GM23338 (cell line): ENCODE measurements around the gene CMSS1.

ENCODE experiments used
- EZH2 ChIP-seq: fragments of 200-600 bp; sonication (generic); IDR thresholded peaks from one replicate; pipeline ENCODE4 v1.8.0; 2017; ENCODE audit warnings: antibody characterized with exemption, mild to moderate bottlenecking, low read depth; ENCODE audit not compliant: unreplicated experiment
- EZH2phosphoT487 ChIP-seq: fragments of 200-600 bp; sonication (generic); IDR thresholded peaks from one replicate; pipeline ENCODE4 v1.8.1; 2018; ENCODE audit warnings: antibody characterized with exemption; ENCODE audit not compliant: unreplicated experiment
- POLR2AphosphoS5 ChIP-seq: IDR thresholded peaks from 2 replicates; pipeline ENCODE4 v1.6.1; 2016; ENCODE audit warnings: antibody characterized with exemption, low read depth
- REST ChIP-seq: IDR thresholded peaks from one replicate; pipeline ENCODE4 v1.6.1; 2018; ENCODE audit warnings: antibody characterized with exemption; ENCODE audit not compliant: unreplicated experiment
- STAT1 ChIP-seq: IDR thresholded peaks from one replicate; pipeline ENCODE4 v1.6.1; 2016; ENCODE audit warnings: antibody characterized with exemption; ENCODE audit not compliant: unreplicated experiment
- TF ChIP-seq, protein P1 (sequence below), 2 experiments: fragments of 200-600 bp in 1 of 2; sonication (generic) in 1 of 2; conservative IDR thresholded peaks; 2 replicates each; pipeline versions ENCODE4 v1.5.1 to v1.6.1; 2016 to 2017; ENCODE audit warnings: antibody characterized with exemption in 2 of 2, low read depth in 2 of 2, mild to moderate bottlenecking in 2 of 2, moderate library complexity in 1 of 2

DNA sequence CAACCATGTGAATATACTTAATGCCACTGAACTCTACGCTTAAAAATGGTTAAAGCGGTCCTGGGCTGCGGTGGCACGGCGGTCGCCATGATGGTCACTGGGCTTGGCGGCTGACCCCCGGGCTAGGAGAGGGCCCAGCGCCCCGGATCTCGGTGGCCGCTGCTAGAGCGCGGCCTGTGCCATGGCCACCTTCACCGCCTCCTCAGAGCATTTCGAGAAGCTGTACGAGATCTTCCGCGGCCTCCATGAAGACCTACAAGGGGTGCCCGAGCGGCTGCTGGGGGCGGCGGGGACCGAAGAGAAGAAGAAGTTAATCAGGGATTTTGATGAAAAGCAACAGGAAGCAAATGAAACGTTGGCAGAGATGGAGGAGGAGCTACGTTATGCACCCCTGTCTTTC is 407.5 kb downstream of the CMSS1 start:
- TF ChIP-seq, protein P1, sequence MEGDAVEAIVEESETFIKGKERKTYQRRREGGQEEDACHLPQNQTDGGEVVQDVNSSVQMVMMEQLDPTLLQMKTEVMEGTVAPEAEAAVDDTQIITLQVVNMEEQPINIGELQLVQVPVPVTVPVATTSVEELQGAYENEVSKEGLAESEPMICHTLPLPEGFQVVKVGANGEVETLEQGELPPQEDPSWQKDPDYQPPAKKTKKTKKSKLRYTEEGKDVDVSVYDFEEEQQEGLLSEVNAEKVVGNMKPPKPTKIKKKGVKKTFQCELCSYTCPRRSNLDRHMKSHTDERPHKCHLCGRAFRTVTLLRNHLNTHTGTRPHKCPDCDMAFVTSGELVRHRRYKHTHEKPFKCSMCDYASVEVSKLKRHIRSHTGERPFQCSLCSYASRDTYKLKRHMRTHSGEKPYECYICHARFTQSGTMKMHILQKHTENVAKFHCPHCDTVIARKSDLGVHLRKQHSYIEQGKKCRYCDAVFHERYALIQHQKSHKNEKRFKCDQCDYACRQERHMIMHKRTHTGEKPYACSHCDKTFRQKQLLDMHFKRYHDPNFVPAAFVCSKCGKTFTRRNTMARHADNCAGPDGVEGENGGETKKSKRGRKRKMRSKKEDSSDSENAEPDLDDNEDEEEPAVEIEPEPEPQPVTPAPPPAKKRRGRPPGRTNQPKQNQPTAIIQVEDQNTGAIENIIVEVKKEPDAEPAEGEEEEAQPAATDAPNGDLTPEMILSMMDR (conservative IDR thresholded peaks at IDR 0.05; ENCODE audit: low read depth in 2 of 2), result no peak
- no peak for TF ChIP-seq EZH2
- no peak for TF ChIP-seq EZH2phosphoT487
- TF ChIP-seq STAT1, result no peak
- TF ChIP-seq POLR2AphosphoS5, result no peak
- TF ChIP-seq REST, result no peak
